LNCaP clone FGC (cell line): Measurements from ENCODE around the gene MTFR1L.

Experiments
- DNase-seq: peaks from one replicate; pipeline ENCODE4 v3.0.0-alpha.2; 2011; ENCODE audit warnings: low read depth
- H3K4me3 ChIP-seq: 2 replicates; pipeline ENCODE4 v1.5.1; 2011; ENCODE audit warnings: mild to moderate bottlenecking, low read depth, low read length, control low read depth
- CTCF ChIP-seq: IDR thresholded peaks from 2 replicates; pipeline ENCODE4 v1.5.1; 2012; ENCODE audit warnings: mild to moderate bottlenecking; ENCODE audit not compliant: control insufficient read depth, insufficient read depth; ENCODE audit errors: extremely low read depth

MTFR1L gene

GRCh38 chr1:25792115-25792514 is 27.6 kb upstream of the MTFR1L start:
- no peak for TF ChIP-seq CTCF
- DNase-seq: no peak
- no peak overlapping the region for H3K4me3 ChIP-seq

- no peak for TF ChIP-seq CTCF
- H3K4me3 ChIP-seq: no peak overlapping the region
- no peak for DNase-seq
Observed at GRCh38 chr1:25793585-25794170, 26.1 kb upstream of the MTFR1L start.

GRCh38 chr1:25794325-25794724 is 25.4 kb upstream of the MTFR1L start:
- H3K4me3 ChIP-seq: no peak overlapping the region
- no peak for TF ChIP-seq CTCF
- no peak for DNase-seq

- TF ChIP-seq CTCF: no peak
- H3K4me3 ChIP-seq: no peak overlapping the region
- no peak for DNase-seq
Observed at GRCh38 chr1:25795211-25795610, 24.5 kb upstream of the MTFR1L start.

GRCh38 chr1:25795946-25796810 is 23.6 kb upstream of the MTFR1L start:
- no peak overlapping the region for H3K4me3 ChIP-seq
- TF ChIP-seq CTCF: no peak
- peak; percentile 37 for DNase-seq

GRCh38 chr1:25796811-25797458 is 22.8 kb upstream of the MTFR1L start:
- no peak for DNase-seq
- TF ChIP-seq CTCF: peak; percentile 72
- H3K4me3 ChIP-seq: no peak overlapping the region
